IMR-90 (cell line): ENCODE results near the gene EML4.

Experiments used
- BHLHE40 ChIP-seq: fragments of 150-350 bp; IDR thresholded peaks from 2 replicates; pipeline ENCODE4 v1.6.1; 2016; ENCODE audit warnings: mild to moderate bottlenecking, low read depth, low read length
- CEBPB ChIP-seq: IDR thresholded peaks from 2 replicates; pipeline ENCODE4 v1.6.1; 2012; ENCODE audit warnings: low read depth, low read length, improper control_type of control experiment
- CTCF ChIP-seq: conservative IDR thresholded peaks from 2 replicates; pipeline ENCODE4 v1.5.1; 2012; ENCODE audit warnings: mild to moderate bottlenecking, low read depth, low read length, improper control_type of control experiment
- NFE2L2 ChIP-seq: fragments of 150-350 bp; IDR thresholded peaks from 2 replicates; pipeline ENCODE4 v1.6.1; 2016; ENCODE audit warnings: low read depth, mild to moderate bottlenecking, low read length
- POLR2A ChIP-seq: IDR thresholded peaks from 2 replicates; pipeline ENCODE4 v1.6.1; 2012; ENCODE audit warnings: mild to moderate bottlenecking, low read depth, low read length
- RAD21 ChIP-seq: IDR thresholded peaks from 2 replicates; pipeline ENCODE4 v1.6.1; 2012; ENCODE audit warnings: low read length, improper control_type of control experiment
- RCOR1 ChIP-seq: IDR thresholded peaks from 2 replicates; pipeline ENCODE4 v1.6.1; 2012; ENCODE audit warnings: mild to moderate bottlenecking, low read length, improper control_type of control experiment; ENCODE audit not compliant: insufficient replicate concordance
- RFX5 ChIP-seq: IDR thresholded peaks from 2 replicates; pipeline ENCODE4 v1.8.0; 2012; ENCODE audit warnings: low read depth, mild to moderate bottlenecking, low read length, moderate library complexity
- SMC3 ChIP-seq: fragments of 150-350 bp; IDR thresholded peaks from 2 replicates; pipeline ENCODE4 v1.6.1; 2016; ENCODE audit warnings: low read depth, mild to moderate bottlenecking, antibody characterized with exemption, low read length, moderate library complexity
- USF2 ChIP-seq: fragments of 150-350 bp; IDR thresholded peaks from 2 replicates; pipeline ENCODE4 v1.6.1; 2017; ENCODE audit warnings: mild to moderate bottlenecking, antibody characterized with exemption, low read length, low read depth

- TF ChIP-seq CTCF = no peak
- no peak for TF ChIP-seq CEBPB
- no peak for TF ChIP-seq NFE2L2
- no peak for TF ChIP-seq RAD21
- TF ChIP-seq RCOR1 = no peak
- no peak for TF ChIP-seq POLR2A
- no peak for TF ChIP-seq RFX5
- no peak for TF ChIP-seq BHLHE40
- TF ChIP-seq SMC3 = no peak
- TF ChIP-seq USF2 = no peak
Observed at GRCh38 chr2:42164046-42164445, 5.1 kb upstream of the EML4 start.
